Testis (tissue), 3 donors: ENCODE measurements around the gene CITED2. TPM values are rescaled to one million over a fixed set of nuclear protein-coding genes. Genes with fewer than 3 reads are reported as not detected.
"Not testable (repeated sequence)": the region's sequence is repeated elsewhere in the genome, so short reads cannot be mapped to it uniquely, and the experiment has no call there.

Experiments
- DNase-seq: peaks from one replicate; pipeline ENCODE4 v3.0.0-alpha.2; 2019
- H3K27ac ChIP-seq, 2 donors: fragments of 200-600 bp; sonication (generic); one replicate each; pipeline ENCODE4 v1.5.1; 2019
- H3K27me3 ChIP-seq: fragments of 200-600 bp; sonication (generic); one replicate; pipeline ENCODE4 v1.5.1; 2019
- H3K36me3 ChIP-seq: fragments of 200-600 bp; sonication (generic); one replicate; pipeline ENCODE4 v1.5.1; 2017; ENCODE audit warnings: low read depth; ENCODE audit errors: missing control alignments
- H3K4me1 ChIP-seq: fragments of 200-600 bp; sonication (generic); one replicate; pipeline ENCODE4 v1.5.1; 2019
- H3K4me3 ChIP-seq, 2 donors: fragments of 200-600 bp; sonication (generic); one replicate each; pipeline ENCODE4 v1.5.1; 2017 to 2019
- H3K9me3 ChIP-seq: fragments of 200-600 bp; sonication (generic); one replicate; pipeline ENCODE4 v1.5.1; 2017
- CTCF ChIP-seq, 3 experiments: fragments of 450-650 bp in 2 of 3; fragments of 200-600 bp in 1 of 3; sonication (generic) in 1 of 3; IDR thresholded peaks; one replicate each; pipeline ENCODE4 v1.5.1; 2016 to 2019; ENCODE audit warnings: antibody characterized with exemption in 3 of 3, mild to moderate bottlenecking in 2 of 3, moderate library complexity in 1 of 3
- POLR2A ChIP-seq: fragments of 450-650 bp; IDR thresholded peaks from one replicate; pipeline ENCODE4 v1.6.1; 2017; ENCODE audit warnings: antibody characterized with exemption, mild to moderate bottlenecking, moderate library complexity
- WGBS, 2 donors: methylation state at CpG; one replicate each; pipeline ENCODE4 v1.1.5; 2018; 5-methylcytosine and 5-hydroxymethylcytosine counted together
- intact Hi-C: fragments of 100-400 bp; cut with DNase I; formaldehyde crosslinking; loops from one replicate; pipeline ENCODE4 v1.15.1; 2023; ENCODE audit warnings: low total_unique reads
- polyA plus RNA-seq: library from polyadenylated mRNA; stranded (reverse); fragments of 350-450 nt; fragmentation: Illumina TruSeq; extraction: RNeasy Lipid Tissue Mini Kit (QIAGEN cat#74804); gene quantifications from one replicate; pipeline ENCODE4 v1.2.3, GENCODE V29; 2014; ENCODE audit warnings: low read depth, low replicate concordance; ENCODE audit not compliant: insufficient read depth
- total RNA-seq, 2 donors: library from RNA; depleted of rRNA; stranded (reverse); fragments of >200 nt; gene quantifications; one replicate each; pipeline ENCODE4 v1.2.3, GENCODE V29; 2016

CITED2 gene
- total and polyA plus RNA-seq, 3 donors from 2014 or later, result 65.2 to 115 (median 70.2) TPM

- no peak for TF ChIP-seq CTCF (IDR thresholded peaks at IDR 0.05)
- no peak for TF ChIP-seq POLR2A
- WGBS, 2 donors, result 57 to 78% methylated on average over 2 of the region's 2 CpGs
- no peak for DNase-seq
- Histone ChIP-seq H3K4me3 (no peak overlapping the region), H3K9me3 (no peaks in the 10 kb centered on the region), H3K4me1 (no peaks in the 10 kb centered on the region), H3K27ac (no peak overlapping the region), H3K36me3 (no peaks in the 10 kb centered on the region), H3K27me3 (no peaks in the 10 kb centered on the region)
- intact Hi-C loops, result no loop called here
Observed at GRCh38 chr6:139416146-139416545, 41.7 kb upstream of the CITED2 start.

- Histone ChIP-seq H3K27ac (no peak overlapping the region), H3K27me3 (no peaks in the 10 kb centered on the region), H3K36me3 (no peaks in the 10 kb centered on the region), H3K4me1 (no peaks in the 10 kb centered on the region), H3K4me3 (no peak overlapping the region), H3K9me3 (no peaks in the 10 kb centered on the region)
- no peak for TF ChIP-seq POLR2A
- no peak for TF ChIP-seq CTCF (IDR thresholded peaks at IDR 0.05)
- WGBS, 2 donors, result 81 to 88% methylated on average over 3 of the region's 3 CpGs
- intact Hi-C loops, result no loop called here
- DNase-seq, result no peak
Observed at GRCh38 chr6:139415365-139415764, 40.9 kb upstream of the CITED2 start.

GRCh38 chr6:139412103-139412502, 37.7 kb upstream of the CITED2 start:
- H3K27ac ChIP-seq, DNase-seq, intact Hi-C loops, H3K4me1 ChIP-seq, H3K36me3 ChIP-seq, H3K27me3 ChIP-seq, H3K4me3 ChIP-seq, H3K9me3 ChIP-seq: not testable (repeated sequence)
- 98 to 100% methylated on average over 1 of the region's 1 CpG for WGBS, 2 donors

GRCh38 chr6:139409026-139409425, 34.6 kb upstream of the CITED2 start:
- no peak overlapping the region for H3K27ac ChIP-seq
- H3K9me3 ChIP-seq, result no peaks in the 10 kb centered on the region
- DNase-seq, result no peak
- intact Hi-C loops, result no loop called here
- no peaks in the 10 kb centered on the region for H3K4me1 ChIP-seq
- no peak for TF ChIP-seq CTCF (IDR thresholded peaks at IDR 0.05)
- TF ChIP-seq POLR2A, result no peak
- 82 to 83% methylated on average over 4 of the region's 4 CpGs for WGBS, 2 donors
- no peaks in the 10 kb centered on the region for H3K36me3 ChIP-seq
- H3K4me3 ChIP-seq, result no peak overlapping the region
- H3K27me3 ChIP-seq, result no peaks in the 10 kb centered on the region

GRCh38 chr6:139407718-139408222, 33.3 kb upstream of the CITED2 start:
- Histone ChIP-seq H3K36me3 (no peaks in the 10 kb centered on the region), H3K4me3 (no peak overlapping the region), H3K4me1 (no peaks in the 10 kb centered on the region), H3K27me3 (no peaks in the 10 kb centered on the region), H3K9me3 (no peaks in the 10 kb centered on the region), H3K27ac (no peak overlapping the region)
- WGBS, 2 donors, result 89 to 90% methylated on average over 4 of the region's 4 CpGs
- TF ChIP-seq CTCF (IDR thresholded peaks at IDR 0.05) (no peak), POLR2A (no peak)
- intact Hi-C loops, result no loop called here
- no peak for DNase-seq
